GM19035 (cell line): ENCODE results near the gene KRTAP25-1.

Experiments used
- ATAC-seq: cut with Tn5 transposase; IDR thresholded peaks from one replicate; pipeline ENCODE4 v1.9.1; 2021; ENCODE audit not compliant: unreplicated experiment

KRTAP25-1 gene

GRCh38 chr21:30249936-30250335 lies 39.4 kb downstream of the KRTAP25-1 start:
- ATAC-seq: no peak

- ATAC-seq: no peak
Observed at GRCh38 chr21:30248844-30249243, 40.5 kb downstream of the KRTAP25-1 start.

- no peak for ATAC-seq
Observed at GRCh38 chr21:30245061-30245460, 44.3 kb downstream of the KRTAP25-1 start.

GRCh38 chr21:30243691-30244090 lies 45.6 kb downstream of the KRTAP25-1 start:
- ATAC-seq: no peak

- no peak for ATAC-seq
Observed at GRCh38 chr21:30240661-30241060, 48.7 kb downstream of the KRTAP25-1 start.
